Hematopoietic multipotent progenitor cell treated with erythropoietin and hydrocortisone succinate and interleukin-3 and kit ligand, for 8 days (in vitro differentiated cells): ENCODE measurements around the gene HSD17B4.
"Not testable (repeated sequence)": the region's sequence is repeated elsewhere in the genome, so short reads cannot be mapped to it uniquely, and the experiment has no call there.

Experiments used
- DNase-seq: peaks from one replicate; pipeline ENCODE4 v3.0.0-alpha.2; 2015

Gene HSD17B4

GRCh38 chr5:119484884-119485283, 32.6 kb downstream of the HSD17B4 start:
- no peak for DNase-seq

- DNase-seq, result no peak
Observed at GRCh38 chr5:119501671-119502179, 49.4 kb downstream of the HSD17B4 start.

GRCh38 chr5:119503939-119504338, 51.6 kb downstream of the HSD17B4 start:
- not testable (repeated sequence) for DNase-seq

GRCh38 chr5:119512277-119512676, 60.0 kb downstream of the HSD17B4 start:
- no peak for DNase-seq

GRCh38 chr5:119515192-119515591, 62.9 kb downstream of the HSD17B4 start:
- DNase-seq, result no peak

GRCh38 chr5:119517115-119517514, 64.8 kb downstream of the HSD17B4 start:
- not testable (repeated sequence) for DNase-seq

- no peak for DNase-seq
Observed at GRCh38 chr5:119521232-119521631, 68.9 kb downstream of the HSD17B4 start.

- no peak for DNase-seq
Observed at GRCh38 chr5:119522841-119523240, 70.5 kb downstream of the HSD17B4 start.

GRCh38 chr5:119524485-119524884, 72.2 kb downstream of the HSD17B4 start:
- DNase-seq, result no peak

- no peak for DNase-seq
Observed at GRCh38 chr5:119527351-119527750, 75.1 kb downstream of the HSD17B4 start.

GRCh38 chr5:119529811-119530210, 77.5 kb downstream of the HSD17B4 start:
- DNase-seq, result no peak

- peak; percentile 40 for DNase-seq
Observed at GRCh38 chr5:119532637-119533036, 80.3 kb downstream of the HSD17B4 start.

- no peak for DNase-seq
Observed at GRCh38 chr5:119537704-119538103, 85.4 kb downstream of the HSD17B4 start.

- no peak for DNase-seq
Observed at GRCh38 chr5:119541716-119542115, 89.4 kb downstream of the HSD17B4 start.

GRCh38 chr5:119551819-119552218, 99.5 kb downstream of the HSD17B4 start:
- DNase-seq, result no peak

GRCh38 chr5:119554597-119554996, 102.3 kb downstream of the HSD17B4 start:
- no peak for DNase-seq

- no peak for DNase-seq
Observed at GRCh38 chr5:119570910-119571309, 118.6 kb downstream of the HSD17B4 start.

GRCh38 chr5:119578937-119579336, 126.6 kb downstream of the HSD17B4 start:
- DNase-seq, result peak; percentile 80

- no peak for DNase-seq
Observed at GRCh38 chr5:119582987-119583386, 130.7 kb downstream of the HSD17B4 start.

GRCh38 chr5:119583684-119584083, 131.4 kb downstream of the HSD17B4 start:
- DNase-seq, result no peak
